B cell (primary cell): Measurements from ENCODE around the gene OVCA2. TPM values are rescaled to one million over a fixed set of nuclear protein-coding genes. Genes with fewer than 3 reads are reported as not detected.

ENCODE experiments used
- ATAC-seq: fragments of 200-7000 bp; cut with Tn5 transposase; one replicate; pipeline ENCODE4 v1.10.0; 2021; ENCODE audit warnings: low read depth, mild to moderate bottlenecking, moderate number of reproducible peaks, moderate library complexity
- CTCF ChIA-PET: fragments of 350-600 bp; sonication (Branson Sonifier 250); formaldehyde crosslinking; loops from one replicate; lab custom pipeline; 2021; ENCODE audit warnings: antibody characterized with exemption, inconsistent platforms; lab: Charles Lee
- POLR2A ChIA-PET: fragments of 350-600 bp; sonication (Branson Sonifier 250); formaldehyde crosslinking; loops from one replicate; lab custom pipeline; 2021; ENCODE audit warnings: antibody characterized with exemption; lab: Charles Lee
- DNase-seq: peaks from one replicate; pipeline ENCODE4 v3.0.0; 2013
- H2AFZ ChIP-seq: 2 replicates; pipeline ENCODE4 v1.6.1; 2012; ENCODE audit warnings: mild to moderate bottlenecking, low read depth, low read length; ENCODE audit not compliant: insufficient read depth, poor library complexity, severe bottlenecking
- H3K27ac ChIP-seq, 2 donors: 1 replicate in 1 of 2; 2 replicates in 1 of 2; pipeline ENCODE4 v1.5.1; 2012 to 2013; ENCODE audit warnings: low read length in 2 of 2, mild to moderate bottlenecking in 2 of 2, moderate library complexity in 1 of 2
- H3K27me3 ChIP-seq, 4 experiments: fragments of 200-600 bp in 1 of 4; sonication (generic) in 1 of 4; replicated peaks in 1 of 4; 1 replicate in 2 of 4; 2 replicates in 2 of 4; pipeline versions ENCODE4 v1.6.1 to v1.7.0; 2013 to 2016; ENCODE audit warnings: low read length in 3 of 4, mild to moderate bottlenecking in 2 of 4, mixed read lengths in 1 of 4, moderate library complexity in 1 of 4; ENCODE audit not compliant: insufficient read depth in 4 of 4, control insufficient read depth in 3 of 4; ENCODE audit errors: control extremely low read depth in 1 of 4
- H3K36me3 ChIP-seq, 2 experiments: replicated peaks in 1 of 2; 1 replicate in 1 of 2; 2 replicates in 1 of 2; pipeline versions ENCODE4 v1.6.1 to v1.7.1; 2013; ENCODE audit warnings: low read length in 1 of 2; ENCODE audit not compliant: insufficient read depth in 2 of 2, control insufficient read depth in 1 of 2; ENCODE audit errors: control extremely low read depth in 1 of 2, extremely low read depth in 1 of 2
- H3K4me1 ChIP-seq, 2 donors: fragments of 200-600 bp in 1 of 2; sonication (generic) in 1 of 2; 1 replicate in 1 of 2; 2 replicates in 1 of 2; pipeline versions ENCODE4 v1.5.1 to v1.6.1; 2013 to 2017; ENCODE audit warnings: low read length in 2 of 2; ENCODE audit not compliant: control insufficient read depth in 2 of 2, insufficient read depth in 2 of 2
- H3K4me2 ChIP-seq: replicated peaks from 2 replicates; pipeline ENCODE3; 2012; ENCODE audit warnings: mild to moderate bottlenecking, low read depth, low read length; ENCODE audit not compliant: poor library complexity, severe bottlenecking
- H3K4me3 ChIP-seq, 5 experiments: fragments of 200-600 bp in 1 of 5; sonication (generic) in 1 of 5; 1 replicate in 3 of 5; 2 replicates in 2 of 5; pipeline versions ENCODE4 v1.5.1 to v1.7.0; 2011 to 2016; ENCODE audit warnings: low read length in 4 of 5, mild to moderate bottlenecking in 4 of 5, low read depth in 2 of 5, control low read depth in 1 of 5, moderate library complexity in 1 of 5; ENCODE audit not compliant: insufficient read depth in 1 of 5; ENCODE audit errors: control extremely low read depth in 1 of 5, extremely low read depth in 1 of 5
- H3K79me2 ChIP-seq: fragments of 200-600 bp; sonication (generic); one replicate; pipeline ENCODE4 v1.6.0; 2016; ENCODE audit warnings: low read length; ENCODE audit not compliant: control insufficient read depth, insufficient read depth
- H3K9ac ChIP-seq: fragments of 200-600 bp; sonication (generic); 2 replicates; pipeline ENCODE4 v1.6.1; 2017; ENCODE audit warnings: mild to moderate bottlenecking, low read length, moderate library complexity
- H3K9me3 ChIP-seq, 3 donors: one replicate each; pipeline versions ENCODE4 v1.6.1 to v1.7.1; 2013; ENCODE audit warnings: low read length in 2 of 3; ENCODE audit not compliant: control insufficient read depth in 2 of 3, insufficient read depth in 1 of 3; ENCODE audit errors: control extremely low read depth in 1 of 3
- H4K20me1 ChIP-seq: 2 replicates; pipeline ENCODE4 v1.6.0; 2012; ENCODE audit warnings: mild to moderate bottlenecking, low read length; ENCODE audit not compliant: insufficient read depth, control insufficient read depth, poor library complexity, severe bottlenecking
- H3K27ac Mint-ChIP-seq: one replicate; pipeline ENCODE4 v1.8.0; 2021; ENCODE audit warnings: mixed read lengths
- H3K27me3 Mint-ChIP-seq: one replicate; pipeline ENCODE4 v1.8.0; 2021; ENCODE audit warnings: mixed read lengths
- H3K4me1 Mint-ChIP-seq: one replicate; pipeline ENCODE4 v1.8.0; 2021; ENCODE audit warnings: mixed read lengths
- H3K4me3 Mint-ChIP-seq: one replicate; pipeline ENCODE4 v1.8.0; 2021; ENCODE audit warnings: mixed read lengths
- H3K9me3 Mint-ChIP-seq: one replicate; pipeline ENCODE4 v1.8.0; 2022; ENCODE audit warnings: mixed read lengths; ENCODE audit not compliant: insufficient read depth
- CTCF ChIP-seq: fragments of 200-600 bp; IDR thresholded peaks from one replicate; pipeline ENCODE4 v1.8.0; 2022; ENCODE audit warnings: antibody characterized with exemption, mild to moderate bottlenecking
- EZH2 ChIP-seq: IDR thresholded peaks from 2 replicates; pipeline ENCODE4 v1.6.1; 2012; ENCODE audit warnings: borderline replicate concordance, low read depth, mild to moderate bottlenecking, moderate library complexity, low read length; ENCODE audit not compliant: insufficient read depth, poor library complexity, severe bottlenecking
- WGBS: methylation state at CpG from one replicate; pipeline ENCODE4 v1.1.5; 2013; ENCODE audit warnings: missing lambda C conversion rate; ENCODE audit not compliant: insufficient coverage; 5-methylcytosine and 5-hydroxymethylcytosine counted together
- intact Hi-C: fragments of 100-400 bp; cut with micrococcal nuclease; formaldehyde crosslinking; loops from one replicate; pipeline ENCODE4 v1.10.0; 2022
- polyA plus RNA-seq: library from polyadenylated mRNA; depleted of rRNA; stranded (reverse); fragments of >200 nt; gene quantifications from 2 replicates; pipeline ENCODE4 v1.2.3, GENCODE V29; 2012
- total RNA-seq, 2 donors: library from RNA; stranded (reverse); fragments of 120-200 nt in 1 of 2; gene quantifications; 1 replicate in 1 of 2; 2 replicates in 1 of 2; pipeline versions ENCODE4 v1.2.3 to v1.2.4, GENCODE V29; 2013 to 2022

The OVCA2 gene
- total and polyA plus RNA-seq, 2 donors (not counting 1 experiment from before 2014, with no cell fraction given), result 23.2 to 43.9 TPM

DNA sequence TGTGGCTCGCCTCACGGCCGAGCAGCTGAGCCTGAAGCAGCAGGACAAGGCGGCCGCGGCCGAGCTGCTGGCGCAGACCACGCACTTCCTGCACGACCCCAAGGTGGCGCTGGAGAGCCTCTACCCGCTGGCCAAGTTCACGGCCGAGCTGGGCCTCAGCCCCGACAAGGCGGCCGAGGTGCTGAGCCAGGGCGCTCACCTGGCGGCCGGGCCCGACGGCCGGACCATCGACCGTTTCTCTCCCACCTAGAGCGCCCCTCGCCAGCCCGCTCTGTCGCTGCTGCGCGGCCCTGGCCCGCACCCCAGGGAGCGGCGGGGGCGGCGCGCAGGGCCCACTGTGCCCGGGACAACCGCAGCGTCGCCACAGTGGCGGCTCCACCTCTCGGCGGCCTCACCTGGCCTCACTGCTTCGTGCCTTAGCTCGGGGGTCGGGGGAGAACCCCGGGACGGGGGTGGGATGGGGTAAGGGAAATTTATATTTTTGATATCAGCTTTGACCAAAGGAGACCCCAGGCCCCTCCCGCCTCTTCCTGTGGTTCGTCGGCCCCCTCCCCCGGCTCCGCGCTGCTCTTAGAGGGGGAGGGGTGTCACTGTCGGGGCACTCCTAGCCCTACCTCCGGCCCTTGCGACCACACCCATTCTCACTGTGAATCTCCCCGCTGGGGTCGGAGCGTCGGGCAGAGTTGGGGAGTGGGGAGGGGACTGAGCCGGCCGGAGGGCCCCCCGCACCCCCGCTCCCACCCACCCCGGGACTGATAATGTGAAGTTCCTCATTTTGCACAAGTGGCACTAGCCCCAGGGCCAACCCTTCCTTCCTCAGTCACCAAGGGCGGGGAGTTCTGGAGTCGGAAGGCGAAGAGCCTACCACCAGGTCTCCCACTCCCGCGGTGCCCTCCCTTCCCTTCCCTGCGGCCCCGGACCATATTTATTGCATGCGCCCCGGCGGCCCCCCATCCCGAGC lies 17.0 kb downstream of the OVCA2 start:
- H3K9me3 Mint-ChIP-seq, result no peaks in the 10 kb centered on the region
- WGBS, result 2% methylated on average over 55 of the region's 78 CpGs
- intact Hi-C loops, result loop anchor here (1.0 to 10.0 kb wide), 4 partner anchors 28 to 223 kb away; no protein-coding TSS in a partner anchor
- Histone ChIP-seq H3K27me3 (peaks cover 0 to 36% (median 6%) of the 10 kb centered on the region in 4 experiments), H3K4me2 (peak overlapping the region; percentile 95), H3K4me1 (peaks cover 50 to 53% of the 10 kb centered on the region in 2 donors), H3K4me3 (peak overlapping the region in 4 of 5 experiments; percentile 34 to 65 (median 52)), H4K20me1 (peaks cover 30% of the 10 kb centered on the region), H3K9ac (peak overlapping the region; percentile 68), H3K79me2 (no peaks in the 10 kb centered on the region), H3K9me3 (peaks cover 0 to 11% (median 0%) of the 10 kb centered on the region in 3 donors), H3K36me3 (peaks cover 0 to 4% of the 10 kb centered on the region in 2 experiments), H3K27ac (no peak overlapping the region), H2AFZ (peak overlapping the region; percentile 66)
- DNase-seq (peak; percentile 86), ATAC-seq (peak; percentile 37)
- TF ChIP-seq CTCF (peak; percentile 79), EZH2 (no peak)
- ChIA-PET POLR2A (interaction anchor here (0.7 to 1.3 kb wide), 2 partner anchors 30 to 186 kb away, joined by 3 to 4 read pairs; no protein-coding TSS in a partner anchor), CTCF (interaction anchor here (0.5 to 8.1 kb wide), 34 partner anchors 9 to 1074 kb away, joined by 3 to 330 read pairs (median 4); partner anchors contain the start of gene RTN4RL1)
- peak overlapping the region; percentile 75 for H3K4me3 Mint-ChIP-seq
- H3K27me3 Mint-ChIP-seq, result no peaks in the 10 kb centered on the region
- H3K4me1 Mint-ChIP-seq, result peaks cover 41% of the 10 kb centered on the region
- H3K27ac Mint-ChIP-seq, result peak overlapping the region; percentile 73
